ENCODE data around the gene DENND4A. TPM values are rescaled to one million over a fixed set of nuclear protein-coding genes. Genes with fewer than 3 reads are reported as not detected.

The DENND4A gene
- polyA plus RNA-seq (2013, experiment 1 of 2), result 3.2 TPM
- 3.2 TPM for polyA plus RNA-seq (2013, experiment 2 of 2)

DNA sequence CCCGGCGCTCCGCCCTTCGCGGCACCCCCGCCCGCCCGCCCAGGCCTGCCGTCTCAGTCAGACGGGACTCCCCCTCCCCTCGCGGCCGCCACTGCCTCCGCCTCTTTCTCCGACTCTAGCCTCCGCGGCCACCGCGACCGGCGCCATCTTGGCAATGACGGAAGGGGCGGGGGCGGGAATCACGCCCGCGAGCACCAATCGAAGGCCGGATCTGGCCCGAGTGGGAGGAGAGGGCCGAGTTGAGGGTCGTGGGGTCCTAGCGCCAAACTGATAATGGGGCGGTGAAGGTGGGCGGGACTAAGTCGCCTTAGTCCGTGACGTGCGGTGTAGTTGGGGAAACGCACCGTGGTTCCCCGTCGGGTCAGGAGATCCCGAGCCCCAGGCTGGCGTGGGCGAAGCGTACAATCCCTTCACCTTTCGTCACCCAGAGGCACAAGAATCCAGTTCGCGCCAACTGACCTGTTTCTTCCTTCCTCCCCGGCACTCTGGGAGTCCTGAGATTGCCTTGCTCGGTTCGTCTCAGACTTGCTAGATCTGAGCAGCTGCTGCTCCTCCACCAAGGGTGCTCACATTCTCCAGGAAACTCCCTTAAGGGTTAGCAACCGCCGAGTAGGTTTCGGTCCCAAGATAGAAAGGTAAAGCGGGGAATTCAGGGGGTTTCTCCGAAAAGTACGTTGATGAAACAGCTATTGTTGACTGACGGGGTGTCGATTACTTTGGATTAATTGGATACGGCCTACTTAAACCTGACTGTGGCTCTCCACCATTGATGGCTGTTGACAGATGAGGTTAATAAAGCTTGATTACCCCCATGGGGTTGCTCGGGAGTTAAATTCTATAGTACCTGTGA lies at the start of gene DENND4A:
Gene DENND4A (minus strand): TSS at position 156 of the 850 bp plus-strand sequence. CDS start 35,843 bp downstream, outside the sequence.
- Histone ChIP-seq H4K91ac (ENCODE audit: low read depth, low read length, poor library complexity) (no peak within 1 kb of the TSS), H3K27ac (replicated peaks; ENCODE audit: low read length) (peak within 1 kb of the TSS; percentile 79), H3K4me3 (ENCODE audit: low read length in 2 of 2) (peak within 1 kb of the TSS; percentile 62 to 90), H3K79me1 (ENCODE audit: low read depth, low read length) (no peaks in the 10 kb centered on the region), H3K9me3 (replicated peaks in 1 of 2; ENCODE audit: control insufficient read depth in 2 of 2, insufficient read depth in 1 of 2, low read depth in 1 of 2, low read length in 2 of 2) (no peaks in the 10 kb centered on the region), H2BK12ac (ENCODE audit: low read length) (no peak within 1 kb of the TSS), H2AFZ (ENCODE audit: low read length) (peak within 1 kb of the TSS; percentile 96), H2AK5ac (ENCODE audit: low read depth, low read length) (no peak within 1 kb of the TSS), H3K4ac (ENCODE audit: low read length) (no peak within 1 kb of the TSS), H3K14ac (ENCODE audit: low read length) (no peak within 1 kb of the TSS), H3K23ac (ENCODE audit: low read depth, low read length, poor library complexity) (peak within 1 kb of the TSS; percentile 37), H3K4me1 (ENCODE audit: control insufficient read depth in 2 of 2, insufficient read depth in 1 of 2, low read depth in 1 of 2, low read length in 2 of 2) (peaks cover 0 to 2% of the 10 kb centered on the region in 2 donors), H3K9ac (ENCODE audit: low read depth, low read length, poor library complexity) (peak within 1 kb of the TSS; percentile 91), H2BK120ac (ENCODE audit: low read depth, low read length) (no peak within 1 kb of the TSS), H3K36me3 (replicated peaks in 1 of 2; ENCODE audit: control insufficient read depth in 2 of 2, insufficient read depth in 2 of 2, low read length in 2 of 2) (no peaks in the 10 kb centered on the region), H3K4me2 (ENCODE audit: insufficient read depth, low read length, poor library complexity, severe bottlenecking) (peak within 1 kb of the TSS; percentile 79), H4K8ac (ENCODE audit: low read depth, low read length) (no peak within 1 kb of the TSS), H3K18ac (ENCODE audit: low read length) (peak within 1 kb of the TSS; percentile 86), H3K27me3 (ENCODE audit: control insufficient read depth in 3 of 3, insufficient read depth in 3 of 3, low read depth in 1 of 3, low read length in 3 of 3) (no peaks in the 10 kb centered on the region), H2BK5ac (ENCODE audit: low read length) (no peak within 1 kb of the TSS), H2BK15ac (ENCODE audit: low read length) (no peak within 1 kb of the TSS)
- DNase-seq (ENCODE audit: low spot score), result peak; percentile 97
- WGBS, 2 donors (ENCODE audit: extremely low coverage in 2 of 2, insufficient read length in 2 of 2, insufficient replicate concordance in 1 of 2), result no CpG with 5 or more reads among the region's 63 CpGs

DNA sequence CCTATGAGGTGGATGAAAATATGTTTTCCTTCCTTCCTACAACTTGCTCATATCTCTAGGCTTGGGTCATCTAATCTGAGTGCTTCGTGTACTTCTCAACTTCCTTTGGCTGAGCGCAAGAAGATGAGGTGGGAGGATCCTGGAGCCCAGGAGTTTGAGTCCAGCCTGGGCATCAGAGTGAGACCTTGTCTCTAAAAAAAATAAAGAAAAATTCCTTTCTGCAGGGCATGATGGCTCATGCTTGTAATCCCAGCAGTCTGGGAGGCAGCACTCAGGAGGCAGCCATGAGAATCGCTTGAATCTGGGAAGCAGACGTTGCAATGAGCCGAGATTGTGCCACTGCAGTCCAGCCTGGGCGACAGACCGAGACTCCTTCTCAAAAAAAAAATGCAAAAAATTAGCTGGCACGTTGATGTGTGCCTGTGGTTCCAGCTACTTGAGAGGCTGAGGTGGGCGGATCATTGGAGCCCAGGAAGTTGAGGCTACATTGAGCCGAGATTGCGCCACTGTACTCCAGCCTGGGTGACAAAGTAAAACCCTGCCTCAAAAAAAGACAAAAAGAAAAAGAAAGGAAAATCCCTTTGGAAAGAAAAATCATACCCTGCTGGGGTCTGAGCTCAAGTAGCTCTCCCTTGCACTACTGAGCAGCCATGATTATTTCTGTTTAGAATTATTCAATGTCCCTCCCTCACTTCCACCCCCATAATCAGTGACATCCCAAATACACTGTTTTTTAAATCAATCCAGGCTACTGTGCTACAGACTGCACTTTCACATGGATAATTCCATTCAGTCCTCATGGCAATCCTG lies 49.2 kb upstream of the DENND4A start:
- Histone ChIP-seq H2BK12ac (ENCODE audit: low read length) (no peak overlapping the region), H2BK120ac (ENCODE audit: low read depth, low read length) (no peak overlapping the region), H3K27me3 (ENCODE audit: control insufficient read depth in 3 of 3, insufficient read depth in 3 of 3, low read depth in 1 of 3, low read length in 3 of 3) (no peaks in the 10 kb centered on the region), H3K4me2 (ENCODE audit: insufficient read depth, low read length, poor library complexity, severe bottlenecking) (no peak overlapping the region), H3K23ac (ENCODE audit: low read depth, low read length, poor library complexity) (no peak overlapping the region), H3K9me3 (replicated peaks in 1 of 2; ENCODE audit: control insufficient read depth in 2 of 2, insufficient read depth in 1 of 2, low read depth in 1 of 2, low read length in 2 of 2) (peaks cover 0 to 1% of the 10 kb centered on the region in 2 donors), H3K18ac (ENCODE audit: low read length) (peak overlapping the region; percentile 58), H3K4ac (ENCODE audit: low read length) (no peak overlapping the region), H3K9ac (ENCODE audit: low read depth, low read length, poor library complexity) (no peak overlapping the region), H4K91ac (ENCODE audit: low read depth, low read length, poor library complexity) (no peak overlapping the region), H2AK5ac (ENCODE audit: low read depth, low read length) (no peak overlapping the region), H3K14ac (ENCODE audit: low read length) (no peak overlapping the region), H2BK15ac (ENCODE audit: low read length) (no peak overlapping the region), H4K8ac (ENCODE audit: low read depth, low read length) (no peak overlapping the region), H3K4me3 (ENCODE audit: low read length in 2 of 2) (no peak overlapping the region), H3K79me1 (ENCODE audit: low read depth, low read length) (no peaks in the 10 kb centered on the region), H3K36me3 (replicated peaks in 1 of 2; ENCODE audit: control insufficient read depth in 2 of 2, insufficient read depth in 2 of 2, low read length in 2 of 2) (no peaks in the 10 kb centered on the region), H2AFZ (ENCODE audit: low read length) (peak overlapping the region; percentile 73), H3K27ac (replicated peaks; ENCODE audit: low read length) (no peak overlapping the region), H3K4me1 (ENCODE audit: control insufficient read depth in 2 of 2, insufficient read depth in 1 of 2, low read depth in 1 of 2, low read length in 2 of 2) (no peaks in the 10 kb centered on the region), H2BK5ac (ENCODE audit: low read length) (no peak overlapping the region)
- no peak for DNase-seq (ENCODE audit: low spot score)
- no CpG with 5 or more reads among the region's 11 CpGs for WGBS, 2 donors (ENCODE audit: extremely low coverage in 2 of 2, insufficient read length in 2 of 2, insufficient replicate concordance in 1 of 2)

DNA sequence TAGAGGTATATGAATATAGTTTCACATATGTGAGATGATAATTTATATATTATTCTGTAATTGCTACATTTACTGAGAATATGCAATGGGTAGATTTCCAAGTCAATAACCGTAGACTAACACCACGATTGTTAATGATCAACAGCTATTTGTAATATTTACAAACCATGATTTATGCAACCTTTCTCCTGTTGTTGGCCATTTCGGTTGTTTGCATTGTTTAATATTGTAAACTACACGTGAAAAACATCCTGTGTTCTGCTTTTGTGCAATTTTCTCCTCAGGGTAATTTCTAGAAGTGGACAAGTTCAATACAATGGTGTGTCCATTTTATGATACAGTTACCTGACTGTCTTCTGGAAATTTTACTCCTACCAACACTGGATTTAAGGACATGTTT lies 47.9 kb upstream of the DENND4A start:
- Histone ChIP-seq H3K23ac (ENCODE audit: low read depth, low read length, poor library complexity) (no peak overlapping the region), H3K79me1 (ENCODE audit: low read depth, low read length) (no peaks in the 10 kb centered on the region), H3K9ac (ENCODE audit: low read depth, low read length, poor library complexity) (no peak overlapping the region), H2BK12ac (ENCODE audit: low read length) (no peak overlapping the region), H2BK120ac (ENCODE audit: low read depth, low read length) (no peak overlapping the region), H3K4me3 (ENCODE audit: low read length in 2 of 2) (no peak overlapping the region), H4K8ac (ENCODE audit: low read depth, low read length) (no peak overlapping the region), H3K14ac (ENCODE audit: low read length) (no peak overlapping the region), H3K4ac (ENCODE audit: low read length) (no peak overlapping the region), H4K91ac (ENCODE audit: low read depth, low read length, poor library complexity) (no peak overlapping the region), H3K4me1 (ENCODE audit: control insufficient read depth in 2 of 2, insufficient read depth in 1 of 2, low read depth in 1 of 2, low read length in 2 of 2) (no peaks in the 10 kb centered on the region), H2BK5ac (ENCODE audit: low read length) (no peak overlapping the region), H3K36me3 (replicated peaks in 1 of 2; ENCODE audit: control insufficient read depth in 2 of 2, insufficient read depth in 2 of 2, low read length in 2 of 2) (no peaks in the 10 kb centered on the region), H3K27ac (replicated peaks; ENCODE audit: low read length) (no peak overlapping the region), H3K27me3 (ENCODE audit: control insufficient read depth in 3 of 3, insufficient read depth in 3 of 3, low read depth in 1 of 3, low read length in 3 of 3) (no peaks in the 10 kb centered on the region), H3K4me2 (ENCODE audit: insufficient read depth, low read length, poor library complexity, severe bottlenecking) (no peak overlapping the region), H3K18ac (ENCODE audit: low read length) (no peak overlapping the region), H2AK5ac (ENCODE audit: low read depth, low read length) (no peak overlapping the region), H2AFZ (ENCODE audit: low read length) (no peak overlapping the region), H2BK15ac (ENCODE audit: low read length) (no peak overlapping the region), H3K9me3 (replicated peaks in 1 of 2; ENCODE audit: control insufficient read depth in 2 of 2, insufficient read depth in 1 of 2, low read depth in 1 of 2, low read length in 2 of 2) (peaks cover 0 to 1% of the 10 kb centered on the region in 2 donors)
- DNase-seq (ENCODE audit: low spot score), result no peak
- no CpG with 5 or more reads among the region's 4 CpGs for WGBS, 2 donors (ENCODE audit: extremely low coverage in 2 of 2, insufficient read length in 2 of 2, insufficient replicate concordance in 1 of 2)
